Neural cell (in vitro differentiated cells): ENCODE results near the gene EIF4A3. TPM values are rescaled to one million over a fixed set of nuclear protein-coding genes. Genes with fewer than 3 reads are reported as not detected.

Experiments
- H2AFZ ChIP-seq: fragments of 200-600, 300-800 bp; sonication (generic), shearing (Covaris generic); 2 replicates; pipeline ENCODE4 v1.6.0; 2014; ENCODE audit warnings: low read depth, mild to moderate bottlenecking, antibody characterized with exemption, low read length, moderate library complexity
- H3F3A ChIP-seq: fragments of 200-600 bp; shearing (Covaris generic); 2 replicates; pipeline ENCODE4 v1.6.1; 2016; ENCODE audit warnings: mild to moderate bottlenecking, moderate library complexity, mixed read lengths, antibody characterized with exemption, low read length; ENCODE audit not compliant: insufficient read depth, poor library complexity, severe bottlenecking
- H3K27ac ChIP-seq: fragments of 200-600, 300-800 bp; sonication (generic), shearing (Covaris generic); 2 replicates; pipeline ENCODE4 v1.5.1; 2014; ENCODE audit warnings: mild to moderate bottlenecking, low read length, moderate library complexity
- H3K27me3 ChIP-seq: fragments of 300-800, 200-600 bp; sonication (generic), shearing (Covaris generic); 2 replicates; pipeline ENCODE4 v1.6.0; 2014; ENCODE audit warnings: mild to moderate bottlenecking, low read depth, low read length, moderate library complexity; ENCODE audit not compliant: insufficient read depth
- H3K36me3 ChIP-seq: fragments of 300-800, 200-600 bp; sonication (generic), shearing (Covaris generic); 2 replicates; pipeline ENCODE4 v1.5.1; 2014; ENCODE audit warnings: mild to moderate bottlenecking, antibody characterized with exemption, low read length, moderate library complexity; ENCODE audit not compliant: insufficient read depth
- H3K4me2 ChIP-seq: fragments of 300-800, 200-600 bp; sonication (generic), shearing (Covaris generic); 2 replicates; pipeline ENCODE4 v1.6.0; 2014; ENCODE audit warnings: mild to moderate bottlenecking, low read length
- H3K4me3 ChIP-seq: fragments of 300-800, 200-600 bp; sonication (generic), shearing (Covaris generic); 2 replicates; pipeline ENCODE4 v1.5.1; 2014; ENCODE audit warnings: mild to moderate bottlenecking, low read length, moderate library complexity
- H3K79me2 ChIP-seq: fragments of 200-600 bp; shearing (Covaris generic); replicated peaks from 2 replicates; pipeline ENCODE4 v1.6.0; 2014; ENCODE audit warnings: mild to moderate bottlenecking, low read length, moderate library complexity; ENCODE audit not compliant: insufficient read depth
- H3K9ac ChIP-seq: fragments of 300-800, 200-600 bp; sonication (generic), shearing (Covaris generic); 2 replicates; pipeline ENCODE4 v1.6.1; 2016; ENCODE audit warnings: mild to moderate bottlenecking, low read length, mixed read lengths
- H3K9me2 ChIP-seq: fragments of 200-600 bp; shearing (Covaris generic); 2 replicates; pipeline ENCODE4 v1.6.1; 2016; ENCODE audit warnings: mild to moderate bottlenecking, low read length, mixed read lengths; ENCODE audit not compliant: insufficient read depth
- H3K9me3 ChIP-seq: fragments of 200-600, 300-800 bp; sonication (generic), shearing (Covaris generic); 2 replicates; pipeline ENCODE4 v1.6.1; 2016; ENCODE audit warnings: mild to moderate bottlenecking, mixed run types, low read length, moderate library complexity, mixed read lengths
- H4K20me1 ChIP-seq: fragments of 200-600 bp; shearing (Covaris generic); 2 replicates; pipeline ENCODE4 v1.6.1; 2016; ENCODE audit warnings: mild to moderate bottlenecking, mixed run types; ENCODE audit not compliant: insufficient read depth
- EP300 ChIP-seq: fragments of 450-650 bp; conservative IDR thresholded peaks from 2 replicates; pipeline ENCODE4 v1.6.1; 2014; ENCODE audit warnings: antibody characterized with exemption, mild to moderate bottlenecking, moderate library complexity; ENCODE audit not compliant: poor library complexity, severe bottlenecking
- EZH2 ChIP-seq: fragments of 200-600, 300-800 bp; shearing (Covaris generic), sonication (generic); IDR thresholded peaks from 2 replicates; pipeline ENCODE4 v1.6.1; 2014; ENCODE audit warnings: antibody characterized with exemption, low read length, borderline replicate concordance, mild to moderate bottlenecking; ENCODE audit not compliant: insufficient read depth, poor library complexity, severe bottlenecking
- MXI1 ChIP-seq: fragments of 450-650 bp; conservative IDR thresholded peaks from 2 replicates; pipeline ENCODE4 v1.6.1; 2014; ENCODE audit warnings: antibody characterized with exemption, mild to moderate bottlenecking; ENCODE audit not compliant: poor library complexity, severe bottlenecking
- POLR2AphosphoS5 ChIP-seq: IDR thresholded peaks from 2 replicates; pipeline ENCODE4 v1.6.1; 2012
- RAD21 ChIP-seq: fragments of 450-650 bp; conservative IDR thresholded peaks from 2 replicates; pipeline ENCODE4 v1.6.1; 2014; ENCODE audit warnings: antibody characterized with exemption, mild to moderate bottlenecking, moderate library complexity
- SMC3 ChIP-seq: fragments of 450-650 bp; conservative IDR thresholded peaks from 2 replicates; pipeline ENCODE4 v1.6.1; 2014; ENCODE audit warnings: antibody characterized with exemption, mild to moderate bottlenecking, moderate library complexity; ENCODE audit not compliant: poor library complexity
- TAF1 ChIP-seq: IDR thresholded peaks from 2 replicates; pipeline ENCODE4 v1.6.1; 2012; ENCODE audit warnings: low read depth
- polyA plus RNA-seq: library from polyadenylated mRNA; depleted of rRNA; stranded (reverse); fragments of >200 nt; gene quantifications from 2 replicates; pipeline ENCODE4 v1.2.3, GENCODE V29; 2014
- TF ChIP-seq, protein P1 (sequence below): fragments of 450-650 bp; IDR thresholded peaks from 2 replicates; pipeline ENCODE4 v1.5.1; 2014; ENCODE audit warnings: antibody characterized with exemption, mild to moderate bottlenecking, moderate library complexity; ENCODE audit not compliant: poor library complexity, severe bottlenecking
- TF ChIP-seq, protein P2 (sequence below): IDR thresholded peaks from 2 replicates; pipeline ENCODE4 v1.6.1; 2012; ENCODE audit warnings: borderline replicate concordance

EIF4A3 gene
- polyA plus RNA-seq, 1 donor from 2014 or later = 109 TPM

DNA sequence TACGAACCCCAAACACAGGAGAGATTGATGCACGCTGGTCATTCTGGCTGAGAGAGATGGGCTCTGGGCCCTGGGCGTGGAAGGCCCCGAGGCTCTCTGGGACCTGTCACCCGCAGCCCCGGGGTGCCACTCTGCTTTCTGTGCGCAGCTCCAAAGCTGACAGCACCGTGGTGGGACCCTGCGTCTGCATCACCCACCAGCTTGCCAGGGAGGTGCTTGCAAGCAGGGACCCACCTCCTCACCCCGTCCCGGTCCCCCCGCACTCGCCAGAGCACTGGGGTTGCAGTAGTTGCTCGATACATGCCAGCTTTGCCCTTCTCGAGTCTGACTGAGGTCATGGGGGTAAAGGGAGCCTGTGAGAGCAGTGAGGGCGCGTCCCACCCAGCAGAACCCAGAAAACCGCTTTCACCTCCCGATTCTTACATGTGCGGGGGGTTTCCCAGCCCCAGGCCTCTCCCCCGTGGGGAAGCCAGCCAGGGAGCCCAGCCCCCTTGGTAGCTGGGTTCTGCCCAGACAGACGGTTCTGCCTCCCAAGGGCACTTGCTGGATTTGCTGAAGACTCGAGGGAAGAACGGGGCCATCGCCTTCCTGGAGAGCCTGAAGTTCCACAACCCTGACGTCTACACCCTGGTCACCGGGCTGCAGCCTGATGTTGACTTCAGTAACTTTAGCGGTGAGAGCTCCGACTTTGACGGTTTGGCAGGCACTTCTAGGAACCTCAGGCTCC, 35.4 kb upstream of the EIF4A3 start:
- no peaks in the 10 kb centered on the region for H3K9me3 ChIP-seq
- TF ChIP-seq, protein P1, sequence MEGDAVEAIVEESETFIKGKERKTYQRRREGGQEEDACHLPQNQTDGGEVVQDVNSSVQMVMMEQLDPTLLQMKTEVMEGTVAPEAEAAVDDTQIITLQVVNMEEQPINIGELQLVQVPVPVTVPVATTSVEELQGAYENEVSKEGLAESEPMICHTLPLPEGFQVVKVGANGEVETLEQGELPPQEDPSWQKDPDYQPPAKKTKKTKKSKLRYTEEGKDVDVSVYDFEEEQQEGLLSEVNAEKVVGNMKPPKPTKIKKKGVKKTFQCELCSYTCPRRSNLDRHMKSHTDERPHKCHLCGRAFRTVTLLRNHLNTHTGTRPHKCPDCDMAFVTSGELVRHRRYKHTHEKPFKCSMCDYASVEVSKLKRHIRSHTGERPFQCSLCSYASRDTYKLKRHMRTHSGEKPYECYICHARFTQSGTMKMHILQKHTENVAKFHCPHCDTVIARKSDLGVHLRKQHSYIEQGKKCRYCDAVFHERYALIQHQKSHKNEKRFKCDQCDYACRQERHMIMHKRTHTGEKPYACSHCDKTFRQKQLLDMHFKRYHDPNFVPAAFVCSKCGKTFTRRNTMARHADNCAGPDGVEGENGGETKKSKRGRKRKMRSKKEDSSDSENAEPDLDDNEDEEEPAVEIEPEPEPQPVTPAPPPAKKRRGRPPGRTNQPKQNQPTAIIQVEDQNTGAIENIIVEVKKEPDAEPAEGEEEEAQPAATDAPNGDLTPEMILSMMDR = no peak
- TF ChIP-seq MXI1 (no peak), EP300 (no peak), SMC3 (no peak), TAF1 (no peak)
- no peaks in the 10 kb centered on the region for H3F3A ChIP-seq
- H4K20me1 ChIP-seq = no peaks in the 10 kb centered on the region
- H3K9ac ChIP-seq = no peak overlapping the region
- no peaks in the 10 kb centered on the region for H3K36me3 ChIP-seq
- no peak overlapping the region for H3K4me2 ChIP-seq
- no peak overlapping the region for H2AFZ ChIP-seq
- H3K9me2 ChIP-seq = no peaks in the 10 kb centered on the region
- no peak overlapping the region for H3K4me3 ChIP-seq
- no peaks in the 10 kb centered on the region for H3K79me2 ChIP-seq
- H3K27me3 ChIP-seq = no peaks in the 10 kb centered on the region
- no peak overlapping the region for H3K27ac ChIP-seq

DNA sequence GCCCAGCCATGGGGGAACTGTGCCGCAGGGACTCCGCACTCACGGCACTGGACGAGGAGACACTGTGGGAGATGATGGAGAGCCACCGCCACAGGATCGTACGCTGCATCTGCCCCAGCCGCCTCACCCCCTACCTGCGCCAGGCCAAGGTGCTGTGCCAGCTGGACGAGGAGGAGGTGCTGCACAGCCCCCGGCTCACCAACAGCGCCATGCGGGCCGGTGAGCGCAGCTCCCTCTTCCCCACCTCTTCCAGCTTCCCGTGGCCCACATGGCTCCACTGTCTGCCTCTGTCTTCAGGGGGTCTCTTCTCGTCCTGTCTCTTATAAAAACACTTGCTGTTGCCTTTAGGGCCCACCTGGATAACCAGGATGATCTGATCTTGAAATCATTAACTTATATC, 34.5 kb upstream of the EIF4A3 start:
- no peaks in the 10 kb centered on the region for H3K9me2 ChIP-seq
- TF ChIP-seq MXI1 (no peak), TAF1 (no peak), EP300 (no peak), SMC3 (no peak), EZH2 (no peak), POLR2AphosphoS5 (no peak), RAD21 (no peak)
- TF ChIP-seq, protein P2, sequence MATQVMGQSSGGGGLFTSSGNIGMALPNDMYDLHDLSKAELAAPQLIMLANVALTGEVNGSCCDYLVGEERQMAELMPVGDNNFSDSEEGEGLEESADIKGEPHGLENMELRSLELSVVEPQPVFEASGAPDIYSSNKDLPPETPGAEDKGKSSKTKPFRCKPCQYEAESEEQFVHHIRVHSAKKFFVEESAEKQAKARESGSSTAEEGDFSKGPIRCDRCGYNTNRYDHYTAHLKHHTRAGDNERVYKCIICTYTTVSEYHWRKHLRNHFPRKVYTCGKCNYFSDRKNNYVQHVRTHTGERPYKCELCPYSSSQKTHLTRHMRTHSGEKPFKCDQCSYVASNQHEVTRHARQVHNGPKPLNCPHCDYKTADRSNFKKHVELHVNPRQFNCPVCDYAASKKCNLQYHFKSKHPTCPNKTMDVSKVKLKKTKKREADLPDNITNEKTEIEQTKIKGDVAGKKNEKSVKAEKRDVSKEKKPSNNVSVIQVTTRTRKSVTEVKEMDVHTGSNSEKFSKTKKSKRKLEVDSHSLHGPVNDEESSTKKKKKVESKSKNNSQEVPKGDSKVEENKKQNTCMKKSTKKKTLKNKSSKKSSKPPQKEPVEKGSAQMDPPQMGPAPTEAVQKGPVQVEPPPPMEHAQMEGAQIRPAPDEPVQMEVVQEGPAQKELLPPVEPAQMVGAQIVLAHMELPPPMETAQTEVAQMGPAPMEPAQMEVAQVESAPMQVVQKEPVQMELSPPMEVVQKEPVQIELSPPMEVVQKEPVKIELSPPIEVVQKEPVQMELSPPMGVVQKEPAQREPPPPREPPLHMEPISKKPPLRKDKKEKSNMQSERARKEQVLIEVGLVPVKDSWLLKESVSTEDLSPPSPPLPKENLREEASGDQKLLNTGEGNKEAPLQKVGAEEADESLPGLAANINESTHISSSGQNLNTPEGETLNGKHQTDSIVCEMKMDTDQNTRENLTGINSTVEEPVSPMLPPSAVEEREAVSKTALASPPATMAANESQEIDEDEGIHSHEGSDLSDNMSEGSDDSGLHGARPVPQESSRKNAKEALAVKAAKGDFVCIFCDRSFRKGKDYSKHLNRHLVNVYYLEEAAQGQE = no peak
- TF ChIP-seq, protein P1 = no peak
- H3K9me3 ChIP-seq = no peaks in the 10 kb centered on the region
- H3K27ac ChIP-seq = no peak overlapping the region
- H3K4me3 ChIP-seq = no peak overlapping the region
- H3K36me3 ChIP-seq = no peaks in the 10 kb centered on the region
- no peak overlapping the region for H3K9ac ChIP-seq
- H3K79me2 ChIP-seq = no peaks in the 10 kb centered on the region
- H4K20me1 ChIP-seq = no peaks in the 10 kb centered on the region
- H3F3A ChIP-seq = no peaks in the 10 kb centered on the region
- H3K4me2 ChIP-seq = no peak overlapping the region
- H3K27me3 ChIP-seq = no peaks in the 10 kb centered on the region
- no peak overlapping the region for H2AFZ ChIP-seq
